ENCODE measurements around the gene ASTN2.

GRCh38 chr9:116564266-116564793, 850.5 kb downstream of the ASTN2 start:
- TF ChIP-seq, protein P1, sequence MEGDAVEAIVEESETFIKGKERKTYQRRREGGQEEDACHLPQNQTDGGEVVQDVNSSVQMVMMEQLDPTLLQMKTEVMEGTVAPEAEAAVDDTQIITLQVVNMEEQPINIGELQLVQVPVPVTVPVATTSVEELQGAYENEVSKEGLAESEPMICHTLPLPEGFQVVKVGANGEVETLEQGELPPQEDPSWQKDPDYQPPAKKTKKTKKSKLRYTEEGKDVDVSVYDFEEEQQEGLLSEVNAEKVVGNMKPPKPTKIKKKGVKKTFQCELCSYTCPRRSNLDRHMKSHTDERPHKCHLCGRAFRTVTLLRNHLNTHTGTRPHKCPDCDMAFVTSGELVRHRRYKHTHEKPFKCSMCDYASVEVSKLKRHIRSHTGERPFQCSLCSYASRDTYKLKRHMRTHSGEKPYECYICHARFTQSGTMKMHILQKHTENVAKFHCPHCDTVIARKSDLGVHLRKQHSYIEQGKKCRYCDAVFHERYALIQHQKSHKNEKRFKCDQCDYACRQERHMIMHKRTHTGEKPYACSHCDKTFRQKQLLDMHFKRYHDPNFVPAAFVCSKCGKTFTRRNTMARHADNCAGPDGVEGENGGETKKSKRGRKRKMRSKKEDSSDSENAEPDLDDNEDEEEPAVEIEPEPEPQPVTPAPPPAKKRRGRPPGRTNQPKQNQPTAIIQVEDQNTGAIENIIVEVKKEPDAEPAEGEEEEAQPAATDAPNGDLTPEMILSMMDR (conservative IDR thresholded peaks at IDR 0.05 in 1 of 2, IDR thresholded peaks at IDR 0.05 in 1 of 2; ENCODE audit: extremely low read depth in 1 of 2, insufficient read depth in 1 of 2, low read depth in 1 of 2, low read length in 2 of 2): no peak
- no peak for TF ChIP-seq EZH2 (IDR thresholded peaks at IDR 0.05; ENCODE audit: borderline replicate concordance, low read length)
